ENCODE measurements around the gene DCAF6.

Gene DCAF6

DNA sequence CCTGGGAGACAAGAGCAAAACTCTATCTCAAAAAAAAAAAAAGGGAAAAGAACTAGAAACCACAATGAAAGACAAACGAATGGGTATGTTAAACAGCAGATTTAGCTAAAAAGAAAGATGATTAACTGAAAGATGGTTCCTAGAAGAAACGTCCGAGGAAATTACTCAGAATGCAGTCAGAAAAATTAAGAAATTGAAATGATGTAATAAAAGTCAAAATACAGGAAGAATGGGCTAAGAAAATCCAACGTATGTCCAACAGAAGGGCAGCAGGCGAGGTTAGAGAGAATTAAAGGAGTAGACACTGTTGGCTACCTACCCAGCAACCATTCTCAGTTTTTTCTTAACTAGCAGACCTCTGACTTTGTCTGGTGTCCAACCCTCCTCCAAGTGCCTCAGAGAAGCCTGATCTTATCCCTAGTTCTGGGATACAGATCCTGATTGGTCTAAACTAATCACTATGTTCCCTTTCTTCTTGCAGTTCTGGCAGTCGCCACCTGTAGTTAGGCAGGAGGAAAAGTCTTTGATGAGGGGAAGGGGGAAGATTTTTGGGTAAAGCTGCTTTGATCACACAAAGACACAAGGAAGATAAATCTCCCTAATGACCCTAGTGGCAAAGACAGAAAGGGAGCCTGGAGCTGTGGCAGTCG is 174.5 kb downstream of the DCAF6 start:
- no peak for DNase-seq

DNA sequence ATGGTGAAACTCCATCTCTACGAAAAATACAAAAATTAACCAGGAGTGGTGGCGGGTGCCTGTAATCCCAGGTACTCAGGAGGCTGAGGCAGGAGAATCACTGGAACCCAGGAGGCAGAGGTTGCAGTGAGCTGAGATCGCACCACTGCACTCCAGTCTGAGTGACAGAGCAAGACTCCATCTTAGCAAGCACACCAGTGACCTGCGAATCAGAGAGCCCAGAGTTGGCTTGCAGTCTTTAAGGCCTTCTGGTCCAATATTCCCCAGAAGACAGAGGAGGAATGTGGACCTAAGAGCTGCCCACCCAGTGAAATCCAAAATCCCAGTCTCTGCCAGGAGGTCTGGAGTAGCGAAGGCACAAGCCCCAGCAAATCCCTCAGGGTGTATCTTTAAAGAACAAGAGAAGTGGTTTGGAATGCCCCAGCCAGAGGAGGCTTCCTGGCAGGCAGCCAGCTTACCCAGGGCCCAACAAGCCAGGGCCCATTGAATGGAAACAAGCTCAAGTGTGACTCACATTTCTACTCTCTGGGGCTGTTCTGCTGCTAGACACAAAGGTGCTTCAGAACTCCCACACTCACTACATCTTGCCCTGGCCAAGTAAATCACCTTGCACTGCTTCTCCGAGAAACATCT is 176.3 kb downstream of the DCAF6 start:
- DNase-seq, result peak; percentile 37 to 53

DNA sequence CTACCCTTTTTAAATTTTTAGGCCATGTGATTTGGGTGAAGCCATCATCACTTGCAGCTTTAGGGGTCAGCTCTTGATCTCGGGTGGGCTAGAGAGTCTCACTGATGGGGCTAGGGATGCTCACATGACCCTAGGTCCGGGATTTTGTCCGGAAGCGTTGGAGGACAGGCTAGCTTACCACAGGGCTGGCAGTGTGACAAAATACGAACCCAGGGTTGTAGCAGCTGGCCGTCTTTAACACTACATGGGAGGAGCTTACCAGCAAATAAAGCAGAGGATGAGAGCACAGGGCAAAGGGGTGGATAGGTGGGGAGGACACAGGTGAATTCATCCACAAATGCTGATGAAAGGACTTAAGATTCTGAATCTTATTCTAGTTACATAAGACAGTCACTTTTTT is 178.4 kb downstream of the DCAF6 start:
- DNase-seq, result no peak

DNA sequence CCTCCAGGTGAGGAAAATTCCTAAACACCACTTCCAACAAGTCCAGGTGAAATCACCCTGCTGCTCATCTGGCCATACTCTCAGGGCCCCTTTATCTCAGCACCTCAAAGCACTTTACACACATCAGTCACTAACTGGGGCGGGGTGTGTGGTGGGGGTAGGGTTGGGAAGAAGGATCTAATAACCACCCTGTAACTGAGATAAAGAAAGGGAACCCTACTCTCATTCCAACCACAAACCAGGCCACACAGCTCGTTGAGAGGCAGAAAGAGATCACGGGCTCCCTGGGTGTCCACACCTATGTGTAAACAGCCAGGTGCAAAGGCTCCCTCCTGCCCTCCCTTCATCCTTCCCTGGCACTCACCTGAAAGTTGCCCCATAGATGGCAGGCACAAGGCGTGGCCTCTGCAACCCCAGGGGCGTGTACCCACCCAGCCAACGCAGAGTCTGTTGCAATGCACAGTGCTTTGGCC is 179.9 kb downstream of the DCAF6 start:
- DNase-seq, result no peak

DNA sequence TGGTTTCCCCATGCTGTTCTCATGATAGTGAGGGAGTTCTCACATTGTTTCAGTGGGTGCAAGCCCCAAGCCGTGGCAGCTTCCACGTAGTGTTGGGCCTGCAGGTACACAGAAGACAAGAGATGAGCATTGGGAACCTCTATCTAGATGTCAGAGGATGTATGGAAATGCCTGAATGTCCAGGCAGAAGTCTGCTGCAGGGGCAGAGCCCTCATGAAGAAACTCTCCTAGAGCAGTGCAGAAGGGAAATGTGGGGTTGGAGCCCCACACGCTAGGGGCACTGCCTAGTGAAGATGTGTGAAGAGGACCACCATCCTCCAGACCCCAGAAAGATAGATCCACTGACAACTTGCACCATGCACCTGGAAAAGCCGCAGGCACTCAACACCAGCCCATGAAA is 183.3 kb downstream of the DCAF6 start:
- DNase-seq, result no peak

DNA sequence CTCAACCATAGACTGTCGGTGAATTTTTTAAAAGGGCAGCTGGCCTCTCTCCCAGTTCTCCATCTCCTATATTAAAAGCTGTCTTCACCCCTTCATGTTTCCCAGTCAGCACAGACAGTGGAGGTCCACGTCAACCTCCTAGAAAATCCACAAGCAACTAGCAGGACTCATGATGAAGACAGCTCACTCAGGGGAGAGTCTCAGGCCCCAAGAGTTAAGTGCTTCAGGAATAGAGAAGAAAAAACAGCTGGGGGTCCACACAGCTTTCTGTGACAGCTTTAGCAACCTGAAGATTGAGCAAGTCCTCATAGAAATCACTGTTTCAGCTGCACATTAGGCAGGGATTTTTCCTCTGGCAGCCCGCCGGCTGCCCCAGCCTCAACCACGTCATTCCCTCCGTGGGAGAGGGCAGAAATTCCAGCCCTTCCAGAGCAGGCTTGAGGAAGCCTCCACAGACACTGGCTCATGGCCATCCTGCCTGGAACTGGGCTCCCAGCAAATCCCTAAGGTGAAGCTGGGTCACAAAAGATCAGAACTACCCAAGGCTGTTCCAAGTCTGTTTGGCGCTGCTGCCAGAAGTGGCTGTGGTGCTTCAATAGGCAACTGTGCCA is 185.0 kb downstream of the DCAF6 start:
- no peak for DNase-seq

DNA sequence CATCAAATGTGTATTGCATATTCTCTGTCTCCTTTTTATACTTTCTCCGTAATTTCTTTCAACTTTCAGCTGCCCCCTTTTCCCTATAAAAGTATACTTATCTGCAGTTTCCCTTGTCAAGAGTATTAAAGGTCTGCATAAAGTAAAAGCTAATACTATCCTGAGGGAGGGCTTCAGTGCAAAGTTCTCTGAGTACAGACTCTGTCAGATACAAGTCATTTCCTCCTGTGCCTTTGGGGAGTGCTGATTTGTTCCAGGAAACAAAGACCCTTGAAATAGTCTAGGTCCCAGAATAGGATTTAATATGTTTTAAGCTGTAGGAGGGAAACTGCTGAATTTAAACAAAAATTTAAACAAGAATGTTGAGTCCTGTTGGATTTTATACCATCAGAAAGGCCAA is 188.6 kb downstream of the DCAF6 start:
- DNase-seq, result no peak
